Type B pancreatic cell (in vitro differentiated cells): ENCODE results near the gene DGAT2. TPM values are rescaled to one million over a fixed set of nuclear protein-coding genes. Genes with fewer than 3 reads are reported as not detected.

ENCODE experiments used
- DNase-seq: peaks from one replicate; pipeline ENCODE4 v3.0.0; 2021; ENCODE audit warnings: mixed read lengths; ENCODE audit not compliant: unreplicated experiment; ENCODE audit errors: extremely low spot score
- H3K27ac Mint-ChIP-seq: 2 replicates; pipeline ENCODE4 v1.8.0; 2021; ENCODE audit warnings: mild to moderate bottlenecking, mixed read lengths
- H3K27me3 Mint-ChIP-seq: 2 replicates; pipeline ENCODE4 v1.8.0; 2021; ENCODE audit warnings: mixed read lengths
- H3K36me3 Mint-ChIP-seq: 2 replicates; pipeline ENCODE4 v1.8.0; 2021; ENCODE audit warnings: mixed read lengths
- H3K4me1 Mint-ChIP-seq: one replicate; pipeline ENCODE4 v1.8.0; 2021; ENCODE audit warnings: mixed read lengths; ENCODE audit not compliant: unreplicated experiment
- H3K4me3 Mint-ChIP-seq: 2 replicates; pipeline ENCODE4 v1.8.0; 2021; ENCODE audit warnings: mild to moderate bottlenecking, mixed read lengths
- H3K9me3 Mint-ChIP-seq: 2 replicates; pipeline ENCODE4 v1.8.0; 2021; ENCODE audit warnings: mixed read lengths
- total RNA-seq: library from RNA; stranded (reverse); gene quantifications from 2 replicates; pipeline ENCODE4 v1.2.1, GENCODE V29; 2021; ENCODE audit warnings: low replicate concordance
- TF ChIP-seq, protein P1 (sequence below): fragments of 200-600 bp; sonication (generic); conservative IDR thresholded peaks from 2 replicates; pipeline ENCODE4 v1.5.0; 2021; ENCODE audit warnings: antibody characterized with exemption, mild to moderate bottlenecking

DGAT2 gene
- total RNA-seq, 1 donor from 2014 or later, result 5.9 TPM

DNA sequence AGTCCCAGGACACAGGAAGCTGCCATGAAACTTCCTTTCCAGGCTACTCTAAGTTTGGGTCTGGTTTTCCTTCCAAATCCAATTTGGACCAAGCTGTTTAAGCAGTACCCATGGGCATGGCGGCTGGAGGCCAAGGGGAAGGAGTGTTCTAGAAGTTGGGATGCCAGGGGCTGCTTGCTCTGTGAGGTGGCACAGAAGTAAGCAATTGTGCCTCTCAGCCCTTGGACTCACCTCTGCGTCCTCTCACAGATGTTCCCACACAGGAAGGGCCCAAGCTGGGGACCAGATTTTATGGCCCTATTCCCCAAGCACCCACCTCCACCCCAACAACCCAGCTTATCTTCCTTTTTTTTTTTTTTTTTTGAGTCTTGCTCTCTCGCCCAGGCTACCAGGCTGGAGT lies 3.5 kb upstream of the DGAT2 start:
- Mint-ChIP-seq H3K4me3 (no peak overlapping the region), H3K36me3 (no peaks in the 10 kb centered on the region), H3K9me3 (no peaks in the 10 kb centered on the region), H3K27ac (no peak overlapping the region), H3K27me3 (peaks cover 30% of the 10 kb centered on the region), H3K4me1 (peaks cover 15% of the 10 kb centered on the region)
- no peak for DNase-seq
- TF ChIP-seq, protein P1, sequence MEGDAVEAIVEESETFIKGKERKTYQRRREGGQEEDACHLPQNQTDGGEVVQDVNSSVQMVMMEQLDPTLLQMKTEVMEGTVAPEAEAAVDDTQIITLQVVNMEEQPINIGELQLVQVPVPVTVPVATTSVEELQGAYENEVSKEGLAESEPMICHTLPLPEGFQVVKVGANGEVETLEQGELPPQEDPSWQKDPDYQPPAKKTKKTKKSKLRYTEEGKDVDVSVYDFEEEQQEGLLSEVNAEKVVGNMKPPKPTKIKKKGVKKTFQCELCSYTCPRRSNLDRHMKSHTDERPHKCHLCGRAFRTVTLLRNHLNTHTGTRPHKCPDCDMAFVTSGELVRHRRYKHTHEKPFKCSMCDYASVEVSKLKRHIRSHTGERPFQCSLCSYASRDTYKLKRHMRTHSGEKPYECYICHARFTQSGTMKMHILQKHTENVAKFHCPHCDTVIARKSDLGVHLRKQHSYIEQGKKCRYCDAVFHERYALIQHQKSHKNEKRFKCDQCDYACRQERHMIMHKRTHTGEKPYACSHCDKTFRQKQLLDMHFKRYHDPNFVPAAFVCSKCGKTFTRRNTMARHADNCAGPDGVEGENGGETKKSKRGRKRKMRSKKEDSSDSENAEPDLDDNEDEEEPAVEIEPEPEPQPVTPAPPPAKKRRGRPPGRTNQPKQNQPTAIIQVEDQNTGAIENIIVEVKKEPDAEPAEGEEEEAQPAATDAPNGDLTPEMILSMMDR, result no peak

DNA sequence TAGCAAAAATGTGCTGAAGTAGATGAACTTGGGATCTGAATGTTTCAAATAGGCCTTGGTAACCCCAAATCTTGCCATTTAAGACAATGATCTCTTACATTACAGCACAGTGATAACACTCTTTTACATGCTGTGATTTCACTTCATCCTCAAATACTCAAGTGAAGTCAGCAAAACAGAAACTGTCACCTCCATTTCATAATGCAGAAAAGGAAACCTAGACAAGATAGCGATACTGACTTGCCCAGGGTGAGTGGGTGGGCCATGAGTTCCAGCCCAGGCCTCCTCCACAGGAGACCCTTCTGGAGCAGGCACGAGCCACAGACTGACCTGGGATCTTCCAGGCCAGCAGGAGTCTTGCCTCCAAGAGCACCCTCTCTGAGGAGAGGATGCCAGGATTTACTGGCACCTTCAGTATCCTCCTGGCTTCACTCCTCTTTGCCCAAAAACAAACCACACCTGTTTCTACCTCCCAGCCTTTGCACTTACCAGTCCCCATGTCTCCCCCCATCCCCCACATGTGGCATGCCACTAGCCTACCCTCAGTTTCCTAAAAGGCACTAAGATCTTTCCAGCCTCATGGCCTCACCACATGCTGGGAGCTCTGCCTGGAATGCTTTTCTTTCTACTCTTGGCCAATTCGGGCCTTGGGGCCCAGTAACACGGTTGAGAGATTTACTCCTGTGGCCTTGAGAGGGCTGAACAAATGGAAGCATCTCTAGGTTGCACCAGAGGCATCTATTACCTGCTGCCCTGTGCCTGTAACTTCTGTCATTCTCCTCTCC lies 1.9 kb upstream of the DGAT2 start:
- no peak for DNase-seq
- Mint-ChIP-seq H3K27ac (no peak overlapping the region), H3K36me3 (no peaks in the 10 kb centered on the region), H3K4me3 (no peak overlapping the region), H3K27me3 (peaks cover 45% of the 10 kb centered on the region), H3K4me1 (peaks cover 12% of the 10 kb centered on the region), H3K9me3 (no peaks in the 10 kb centered on the region)
- TF ChIP-seq, protein P1, result no peak

DNA sequence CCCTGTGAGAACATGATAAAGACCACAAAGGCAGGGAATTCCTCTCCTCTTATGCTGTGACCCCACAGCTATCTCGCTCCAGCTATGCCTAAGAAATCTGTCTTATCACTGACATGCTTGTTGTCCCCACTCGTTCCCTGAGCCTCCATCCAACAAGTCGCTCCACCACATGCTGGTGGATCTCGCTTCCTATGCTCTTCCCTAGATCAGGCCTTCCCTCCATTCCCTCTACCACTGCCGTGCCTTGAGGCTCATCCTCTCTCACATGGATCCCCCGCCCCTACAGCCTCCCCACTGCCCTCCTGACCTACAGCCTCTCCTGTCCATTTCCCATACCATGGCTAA lies 1.4 kb upstream of the DGAT2 start:
- Mint-ChIP-seq H3K4me1 (peaks cover 12% of the 10 kb centered on the region), H3K27me3 (peaks cover 48% of the 10 kb centered on the region), H3K36me3 (no peaks in the 10 kb centered on the region), H3K4me3 (peak overlapping the region; percentile 70), H3K27ac (peak overlapping the region; percentile 62), H3K9me3 (no peaks in the 10 kb centered on the region)
- no peak for DNase-seq
- TF ChIP-seq, protein P1, result no peak

DNA sequence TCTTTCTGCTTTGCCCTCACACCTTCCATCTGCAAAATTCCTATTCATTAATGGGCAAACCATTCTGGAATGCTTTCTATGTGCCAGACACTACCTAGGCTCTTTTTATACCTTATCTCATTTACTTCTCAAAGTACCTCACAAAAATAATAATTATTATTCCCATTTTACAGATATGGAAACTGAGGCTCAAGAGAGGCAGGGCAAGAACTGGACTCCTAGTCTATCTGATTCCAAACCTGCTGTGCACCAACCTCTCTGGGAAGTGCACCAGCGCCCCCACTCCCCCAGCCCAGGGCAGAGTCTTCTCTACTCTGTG lies 826 bp upstream of the DGAT2 start:
- Mint-ChIP-seq H3K9me3 (no peaks in the 10 kb centered on the region), H3K4me3 (peak overlapping the region; percentile 82), H3K36me3 (no peaks in the 10 kb centered on the region), H3K27ac (peak overlapping the region; percentile 62), H3K4me1 (peaks cover 12% of the 10 kb centered on the region), H3K27me3 (peaks cover 53% of the 10 kb centered on the region)
- TF ChIP-seq, protein P1, result no peak
- no peak for DNase-seq

DNA sequence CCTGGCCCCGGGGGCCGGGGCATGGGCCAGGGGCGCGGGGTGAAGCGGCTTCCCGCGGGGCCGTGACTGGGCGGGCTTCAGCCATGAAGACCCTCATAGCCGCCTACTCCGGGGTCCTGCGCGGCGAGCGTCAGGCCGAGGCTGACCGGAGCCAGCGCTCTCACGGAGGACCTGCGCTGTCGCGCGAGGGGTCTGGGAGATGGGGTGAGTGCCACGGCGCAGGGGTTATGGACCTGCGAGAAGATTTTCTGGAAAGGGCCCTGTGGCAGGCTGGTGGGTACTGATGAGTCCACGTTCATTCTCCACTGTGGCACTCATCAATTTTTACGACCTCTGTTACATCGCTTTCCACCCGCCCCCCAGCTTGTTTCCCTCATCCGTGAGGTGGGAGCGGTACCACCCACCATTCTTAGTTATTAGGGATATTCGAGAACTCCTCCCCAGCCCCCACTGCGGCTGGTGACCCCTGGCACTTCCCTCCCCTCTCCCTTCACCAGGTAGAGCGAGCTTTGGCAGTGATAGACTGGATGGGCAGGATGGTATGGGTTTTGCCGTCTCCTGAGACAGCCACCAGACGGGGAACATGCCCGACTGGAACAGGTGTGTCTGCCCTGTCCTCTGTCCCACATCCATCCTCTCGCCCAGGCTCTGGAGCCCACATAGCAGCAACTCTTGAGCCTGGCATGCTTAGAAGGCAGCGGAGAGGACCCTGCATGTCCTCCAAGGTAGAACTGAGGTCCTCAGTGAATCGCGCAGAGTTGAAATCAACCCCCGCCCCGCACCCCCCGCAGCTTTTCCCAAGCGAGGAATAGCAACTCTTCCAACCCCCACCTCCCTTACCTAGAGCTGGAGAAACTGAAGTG lies 562 bp downstream of the DGAT2 start:
- Mint-ChIP-seq H3K36me3 (no peaks in the 10 kb centered on the region), H3K27ac (no peak overlapping the region), H3K4me1 (peaks cover 17% of the 10 kb centered on the region), H3K27me3 (peaks cover 53% of the 10 kb centered on the region), H3K9me3 (no peaks in the 10 kb centered on the region), H3K4me3 (peak overlapping the region; percentile 82)
- no peak for DNase-seq
- TF ChIP-seq, protein P1, result no peak
